ENCODE data around the gene MKRN2. TPM values are rescaled to one million over a fixed set of nuclear protein-coding genes. Genes with fewer than 3 reads are reported as not detected.
"Not testable (repeated sequence)": the region's sequence is repeated elsewhere in the genome, so short reads cannot be mapped to it uniquely, and the experiment has no call there.

Gene MKRN2
- total RNA-seq, 2 donors from 2014 or later, result 31.2 to 32.4 TPM

- Mint-ChIP-seq H3K36me3 (ENCODE audit: insufficient read depth in 2 of 2) (peaks cover 0 to 5% of the 10 kb centered on the region in 2 donors), H3K4me3 (no peak overlapping the region), H3K27me3 (ENCODE audit: low read depth) (no peaks in the 10 kb centered on the region), H3K27ac (peak overlapping the region; percentile 31), H3K4me1 (ENCODE audit: low read depth) (peaks cover 65% of the 10 kb centered on the region), H3K9me3 (no peaks in the 10 kb centered on the region)
- DNase-seq (no peak), ATAC-seq (replicated peaks in 1 of 2) (no peak)
These were observed 73.4 kb downstream of the MKRN2 start for GRCh38 chr3:12630292-12630691.

DNA sequence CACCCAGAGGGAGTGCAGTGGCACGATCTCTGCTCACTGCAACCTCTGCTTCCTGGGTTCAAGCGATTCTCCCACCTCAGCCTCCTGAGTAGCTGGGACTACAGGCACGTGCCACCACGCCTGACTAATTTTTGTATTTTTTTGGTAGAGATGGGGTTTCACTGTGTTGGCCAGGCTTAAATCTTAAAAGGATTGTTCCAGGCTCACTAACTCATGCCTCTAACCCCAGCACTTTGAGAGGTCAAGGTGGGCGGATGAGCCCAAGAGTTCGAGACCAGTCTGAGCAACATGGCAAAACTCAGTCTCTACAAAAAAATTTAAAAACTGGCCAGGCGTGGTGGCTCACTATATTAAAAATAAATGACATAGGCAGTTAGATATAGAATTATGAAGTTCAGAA is 74.0 kb downstream of the MKRN2 start:
- not testable (repeated sequence) for H3K27ac Mint-ChIP-seq; H3K27me3 Mint-ChIP-seq (ENCODE audit: low read depth); ATAC-seq (replicated peaks in 1 of 2); H3K36me3 Mint-ChIP-seq (ENCODE audit: insufficient read depth in 2 of 2); H3K4me3 Mint-ChIP-seq; DNase-seq; H3K9me3 Mint-ChIP-seq
- peaks cover 60% of the 10 kb centered on the region for H3K4me1 Mint-ChIP-seq (ENCODE audit: low read depth)

GRCh38 chr3:12632523-12632922 is 75.6 kb downstream of the MKRN2 start:
- Mint-ChIP-seq H3K4me3 (peak overlapping the region in 1 of 2 donors; percentile 10), H3K27me3 (ENCODE audit: low read depth) (no peaks in the 10 kb centered on the region), H3K9me3 (no peaks in the 10 kb centered on the region), H3K36me3 (ENCODE audit: insufficient read depth in 2 of 2) (peaks cover 0 to 5% of the 10 kb centered on the region in 2 donors), H3K27ac (peak overlapping the region; percentile 34), H3K4me1 (ENCODE audit: low read depth) (peaks cover 52% of the 10 kb centered on the region)
- DNase-seq (no peak), ATAC-seq (replicated peaks in 1 of 2) (no peak)

- Mint-ChIP-seq H3K27me3 (ENCODE audit: low read depth) (no peaks in the 10 kb centered on the region), H3K4me1 (ENCODE audit: low read depth) (peaks cover 50% of the 10 kb centered on the region), H3K36me3 (ENCODE audit: insufficient read depth in 2 of 2) (peaks cover 1 to 7% of the 10 kb centered on the region in 2 donors), H3K27ac (peak overlapping the region; percentile 34), H3K4me3 (no peak overlapping the region), H3K9me3 (no peaks in the 10 kb centered on the region)
- no peak for ATAC-seq (replicated peaks in 1 of 2)
- no peak for DNase-seq
These were observed 76.2 kb downstream of the MKRN2 start for GRCh38 chr3:12633108-12633507.

Other genes starting within 250 kb of the MKRN2 start
- 10 to 100 TPM in 1 of 2 donors, 1 to 10 TPM in 1; 8.7 to 11.8 TPM for gene TSEN2, start 72.6 kb upstream of the MKRN2 start, total RNA-seq
- not detected for gene MKRN2OS, start 11.6 kb upstream of the MKRN2 start, total RNA-seq
- 10 to 100 TPM; 74.5 to 76.3 TPM for gene RAF1, start 107.0 kb downstream of the MKRN2 start, total RNA-seq
- gene TMEM40, start 202.2 kb downstream of the MKRN2 start, total RNA-seq, result not detected
- 1 to 10 TPM; 1.2 to 1.8 TPM for gene CAND2, start 239.6 kb downstream of the MKRN2 start, total RNA-seq